Astrocyte (in vitro differentiated cells and primary cell): Measurements from ENCODE around the gene ARHGAP40. TPM values are rescaled to one million over a fixed set of nuclear protein-coding genes. Genes with fewer than 3 reads are reported as not detected.

Experiments used
- DNase-seq: peaks from one replicate; pipeline ENCODE4 v3.0.0-alpha.2; 2010; ENCODE audit warnings: low read depth
- FAIRE-seq: peaks from 2 replicates; lab custom pipeline; 2011; peaks lifted over from hg19 to GRCh38; lab: Jason Lieb, UNC
- H2AFZ ChIP-seq: 2 replicates; pipeline ENCODE4 v1.6.0; 2012; ENCODE audit warnings: low read depth, low read length, inconsistent platforms
- H3K27ac ChIP-seq: 2 replicates; pipeline ENCODE4 v1.5.1; 2011; ENCODE audit warnings: low read depth, low read length, inconsistent platforms
- H3K27me3 ChIP-seq: 2 replicates; pipeline ENCODE4 v1.6.0; 2011; ENCODE audit warnings: low read length, inconsistent platforms; ENCODE audit not compliant: insufficient read depth
- H3K36me3 ChIP-seq: 2 replicates; pipeline ENCODE4 v1.5.1; 2011; ENCODE audit warnings: low read length, inconsistent platforms; ENCODE audit not compliant: insufficient read depth
- H3K4me1 ChIP-seq: 2 replicates; pipeline ENCODE4 v1.5.1; 2011; ENCODE audit warnings: low read length, inconsistent platforms; ENCODE audit not compliant: insufficient read depth
- H3K4me2 ChIP-seq: 2 replicates; pipeline ENCODE4 v1.6.0; 2012; ENCODE audit warnings: low read length, inconsistent platforms
- H3K4me3 ChIP-seq: 2 replicates; pipeline ENCODE4 v1.5.1; 2011; ENCODE audit warnings: low read depth, mild to moderate bottlenecking, low read length, inconsistent platforms; ENCODE audit not compliant: insufficient read depth
- H3K79me2 ChIP-seq: 2 replicates; pipeline ENCODE4 v1.6.0; 2012; ENCODE audit warnings: mild to moderate bottlenecking, low read length, inconsistent platforms; ENCODE audit not compliant: insufficient read depth
- H3K9ac ChIP-seq: 2 replicates; pipeline ENCODE4 v1.6.0; 2012; ENCODE audit warnings: mild to moderate bottlenecking, low read length, inconsistent platforms
- H3K9me3 ChIP-seq: 2 replicates; pipeline ENCODE4 v1.5.1; 2012; ENCODE audit warnings: low read depth, mild to moderate bottlenecking, low read length, inconsistent platforms; ENCODE audit not compliant: insufficient read depth
- H4K20me1 ChIP-seq: 2 replicates; pipeline ENCODE4 v1.6.0; 2012; ENCODE audit warnings: low read length, inconsistent platforms; ENCODE audit not compliant: insufficient read depth
- H3K27ac Mint-ChIP-seq: one replicate; pipeline ENCODE4 v1.8.0; 2021; ENCODE audit warnings: mild to moderate bottlenecking, mixed read lengths; ENCODE audit not compliant: unreplicated experiment
- H3K27me3 Mint-ChIP-seq: one replicate; pipeline ENCODE4 v1.8.0; 2021; ENCODE audit warnings: low read depth, mixed read lengths; ENCODE audit not compliant: unreplicated experiment
- H3K36me3 Mint-ChIP-seq: one replicate; pipeline ENCODE4 v1.8.0; 2021; ENCODE audit warnings: low read depth, mixed read lengths; ENCODE audit not compliant: unreplicated experiment
- H3K4me1 Mint-ChIP-seq: one replicate; pipeline ENCODE4 v1.8.0; 2021; ENCODE audit warnings: low read depth, mixed read lengths; ENCODE audit not compliant: unreplicated experiment
- H3K4me3 Mint-ChIP-seq: one replicate; pipeline ENCODE4 v1.8.0; 2021; ENCODE audit warnings: mild to moderate bottlenecking, moderate library complexity, mixed read lengths; ENCODE audit not compliant: unreplicated experiment
- H3K9me3 Mint-ChIP-seq: one replicate; pipeline ENCODE4 v1.8.0; 2021; ENCODE audit warnings: mild to moderate bottlenecking, mixed read lengths; ENCODE audit not compliant: unreplicated experiment
- EZH2 ChIP-seq: IDR thresholded peaks from 2 replicates; pipeline ENCODE4 v1.6.1; 2012; ENCODE audit warnings: mild to moderate bottlenecking, low read length, inconsistent platforms; ENCODE audit not compliant: insufficient read depth
- total RNA-seq: library from RNA; stranded (reverse); gene quantifications from 2 replicates; pipeline ENCODE4 v1.2.1, GENCODE V29; 2021
- TF ChIP-seq, protein P1 (sequence below): IDR thresholded peaks from 2 replicates; pipeline ENCODE4 v1.5.1; 2011; ENCODE audit warnings: low read depth, mild to moderate bottlenecking, inconsistent platforms, low read length, moderate library complexity; ENCODE audit not compliant: insufficient read depth

ARHGAP40 gene
- total RNA-seq, 1 donor from 2014 or later: 0.27 TPM

GRCh38 chr20:38569747-38570525 lies 31.7 kb upstream of the ARHGAP40 start:
- H3K36me3 Mint-ChIP-seq: peaks cover 9% of the 10 kb centered on the region
- no peaks in the 10 kb centered on the region for H3K4me1 Mint-ChIP-seq
- Histone ChIP-seq H3K4me2 (no peak overlapping the region), H3K27ac (no peak overlapping the region), H3K9ac (no peak overlapping the region), H3K4me3 (no peak overlapping the region), H3K79me2 (no peaks in the 10 kb centered on the region), H4K20me1 (peaks cover 7% of the 10 kb centered on the region), H3K9me3 (no peaks in the 10 kb centered on the region), H3K27me3 (no peaks in the 10 kb centered on the region), H3K36me3 (peaks cover 34% of the 10 kb centered on the region), H3K4me1 (no peaks in the 10 kb centered on the region), H2AFZ (no peak overlapping the region)
- DNase-seq: no peak
- FAIRE-seq: no peak
- TF ChIP-seq, protein P1, sequence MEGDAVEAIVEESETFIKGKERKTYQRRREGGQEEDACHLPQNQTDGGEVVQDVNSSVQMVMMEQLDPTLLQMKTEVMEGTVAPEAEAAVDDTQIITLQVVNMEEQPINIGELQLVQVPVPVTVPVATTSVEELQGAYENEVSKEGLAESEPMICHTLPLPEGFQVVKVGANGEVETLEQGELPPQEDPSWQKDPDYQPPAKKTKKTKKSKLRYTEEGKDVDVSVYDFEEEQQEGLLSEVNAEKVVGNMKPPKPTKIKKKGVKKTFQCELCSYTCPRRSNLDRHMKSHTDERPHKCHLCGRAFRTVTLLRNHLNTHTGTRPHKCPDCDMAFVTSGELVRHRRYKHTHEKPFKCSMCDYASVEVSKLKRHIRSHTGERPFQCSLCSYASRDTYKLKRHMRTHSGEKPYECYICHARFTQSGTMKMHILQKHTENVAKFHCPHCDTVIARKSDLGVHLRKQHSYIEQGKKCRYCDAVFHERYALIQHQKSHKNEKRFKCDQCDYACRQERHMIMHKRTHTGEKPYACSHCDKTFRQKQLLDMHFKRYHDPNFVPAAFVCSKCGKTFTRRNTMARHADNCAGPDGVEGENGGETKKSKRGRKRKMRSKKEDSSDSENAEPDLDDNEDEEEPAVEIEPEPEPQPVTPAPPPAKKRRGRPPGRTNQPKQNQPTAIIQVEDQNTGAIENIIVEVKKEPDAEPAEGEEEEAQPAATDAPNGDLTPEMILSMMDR: no peak
- TF ChIP-seq EZH2: no peak
- no peaks in the 10 kb centered on the region for H3K9me3 Mint-ChIP-seq
- no peak overlapping the region for H3K27ac Mint-ChIP-seq
- no peak overlapping the region for H3K4me3 Mint-ChIP-seq
- H3K27me3 Mint-ChIP-seq: no peaks in the 10 kb centered on the region

DNA sequence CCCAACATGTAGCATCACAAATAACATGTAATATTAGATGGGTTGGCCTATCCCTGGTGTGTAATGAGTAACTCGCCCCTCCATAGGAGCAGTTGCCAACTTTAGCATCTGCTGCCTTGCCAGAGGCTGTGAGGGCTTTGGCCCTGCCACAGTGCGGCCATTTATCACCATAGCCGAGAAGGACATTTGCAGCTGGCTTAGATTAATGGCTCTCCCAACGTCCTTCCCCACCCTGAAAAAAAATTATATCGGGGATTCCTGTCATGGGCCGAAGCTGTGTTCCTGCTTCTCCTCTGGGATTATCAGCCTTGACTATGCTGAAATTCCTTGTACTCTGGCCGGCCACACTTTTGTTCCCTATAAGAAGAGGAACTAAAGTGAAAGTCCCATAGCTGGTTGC lies 28.2 kb upstream of the ARHGAP40 start:
- H3K9me3 Mint-ChIP-seq: no peaks in the 10 kb centered on the region
- no peak overlapping the region for H3K4me3 ChIP-seq
- FAIRE-seq (no peak), DNase-seq (no peak)
- H3K4me2 ChIP-seq: no peak overlapping the region
- H3K4me1 ChIP-seq: no peaks in the 10 kb centered on the region
- H3K27me3 Mint-ChIP-seq: no peaks in the 10 kb centered on the region
- H3K36me3 ChIP-seq: peaks cover 34% of the 10 kb centered on the region
- no peaks in the 10 kb centered on the region for H3K79me2 ChIP-seq
- no peak for TF ChIP-seq EZH2
- TF ChIP-seq, protein P1: no peak
- no peaks in the 10 kb centered on the region for H3K9me3 ChIP-seq
- no peak overlapping the region for H2AFZ ChIP-seq
- H3K9ac ChIP-seq: no peak overlapping the region
- H3K4me3 Mint-ChIP-seq: no peak overlapping the region
- H4K20me1 ChIP-seq: peaks cover 3% of the 10 kb centered on the region
- no peak overlapping the region for H3K27ac Mint-ChIP-seq
- H3K27me3 ChIP-seq: no peaks in the 10 kb centered on the region
- H3K4me1 Mint-ChIP-seq: no peaks in the 10 kb centered on the region
- H3K36me3 Mint-ChIP-seq: peaks cover 7% of the 10 kb centered on the region
- H3K27ac ChIP-seq: no peak overlapping the region
